ENCODE measurements around the gene FABP1. TPM values are rescaled to one million over a fixed set of nuclear protein-coding genes. Genes with fewer than 3 reads are reported as not detected.

The FABP1 gene
- total RNA-seq, 1 experiment from 2014 or later: not detected

GRCh38 chr2:88121678-88122077, 6.2 kb downstream of the FABP1 start:
- DNase-seq (ENCODE audit: low spot score): no peak
- in situ Hi-C loops (cut with HindIII; ENCODE audit: low sequenced_read_pairs): no loop called here

GRCh38 chr2:88117973-88118372, 9.9 kb downstream of the FABP1 start:
- DNase-seq (ENCODE audit: low spot score): no peak
- in situ Hi-C loops (cut with HindIII; ENCODE audit: low sequenced_read_pairs): no loop called here

- DNase-seq (ENCODE audit: low spot score): no peak
- in situ Hi-C loops (cut with HindIII; ENCODE audit: low sequenced_read_pairs): no loop called here
Observed at GRCh38 chr2:88116669-88117432, 11.0 kb downstream of the FABP1 start.

DNA sequence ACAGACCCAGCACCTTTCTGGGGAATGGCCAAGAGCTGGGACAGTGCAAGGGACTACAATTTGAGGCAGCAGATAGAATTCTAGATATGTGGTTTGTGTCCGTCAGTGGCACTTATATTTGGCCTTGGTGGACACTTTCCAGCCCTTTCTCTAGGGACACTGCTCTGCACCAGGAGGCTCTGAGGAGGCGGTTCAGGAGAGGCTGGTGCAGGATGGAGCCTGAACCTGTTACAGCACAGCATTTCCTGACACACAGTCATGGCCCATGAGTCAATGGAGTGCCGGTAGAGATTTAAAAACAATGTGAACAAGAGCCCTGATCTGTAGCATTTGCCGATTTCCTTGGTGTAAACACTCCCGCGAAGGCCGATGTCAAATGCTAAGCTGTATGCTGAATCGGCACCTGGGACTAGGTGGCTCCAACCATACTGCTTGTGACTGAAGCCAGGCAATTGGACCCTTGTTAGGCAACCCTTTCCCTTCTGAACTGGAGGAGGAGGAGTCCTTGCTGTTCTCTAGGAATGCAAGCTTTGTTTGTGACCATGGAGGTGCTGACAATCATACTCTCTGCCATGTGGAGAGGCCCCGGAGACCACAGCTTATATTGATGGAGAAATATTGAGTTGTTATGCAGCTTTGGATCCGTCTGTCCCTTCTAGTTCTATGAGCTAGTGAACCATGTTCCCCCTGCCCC, 11.9 kb downstream of the FABP1 start:
- no peak for DNase-seq (ENCODE audit: low spot score)
- in situ Hi-C loops (cut with HindIII; ENCODE audit: low sequenced_read_pairs): no loop called here

DNA sequence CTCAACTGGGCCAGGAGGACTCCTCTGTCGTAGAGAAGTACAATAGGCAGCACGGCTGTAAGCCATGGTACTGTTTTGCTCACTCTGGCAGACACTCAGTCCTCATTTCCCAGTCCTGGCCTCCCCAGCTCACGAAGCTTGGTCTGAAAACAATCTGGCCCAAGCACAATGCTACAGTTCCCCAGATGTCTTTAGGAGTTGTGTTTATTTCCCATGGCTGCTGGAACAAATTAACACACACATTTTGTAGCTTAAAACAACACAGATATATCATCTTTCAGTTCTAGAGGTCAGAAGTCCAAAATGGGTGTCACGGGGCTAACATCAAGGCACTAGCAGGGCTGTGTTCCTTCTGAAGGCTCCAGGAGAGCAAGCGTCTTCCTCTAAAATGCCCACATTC, 13.0 kb downstream of the FABP1 start:
- in situ Hi-C loops (cut with HindIII; ENCODE audit: low sequenced_read_pairs): no loop called here
- DNase-seq (ENCODE audit: low spot score): no peak

DNA sequence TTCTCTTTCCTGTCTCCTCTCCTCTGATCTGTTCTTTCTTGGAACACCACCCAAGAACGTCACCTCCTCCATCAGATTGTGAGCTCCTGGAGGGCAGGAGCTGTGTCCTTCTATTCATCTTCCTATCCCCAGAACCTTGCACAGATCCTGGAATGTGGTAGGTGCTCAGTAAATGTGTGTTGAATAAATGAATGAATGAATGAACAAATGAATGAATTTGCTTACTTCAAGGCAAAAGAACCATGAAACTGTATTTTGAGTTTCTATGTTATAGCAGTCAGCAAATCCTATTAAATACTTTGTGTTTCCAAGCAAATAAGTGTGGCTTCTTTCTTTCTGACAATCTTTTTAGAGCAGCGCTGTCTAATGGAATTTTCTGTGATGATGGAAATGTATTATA, 14.8 kb downstream of the FABP1 start:
- in situ Hi-C loops (cut with HindIII; ENCODE audit: low sequenced_read_pairs): no loop called here
- DNase-seq (ENCODE audit: low spot score): no peak

DNA sequence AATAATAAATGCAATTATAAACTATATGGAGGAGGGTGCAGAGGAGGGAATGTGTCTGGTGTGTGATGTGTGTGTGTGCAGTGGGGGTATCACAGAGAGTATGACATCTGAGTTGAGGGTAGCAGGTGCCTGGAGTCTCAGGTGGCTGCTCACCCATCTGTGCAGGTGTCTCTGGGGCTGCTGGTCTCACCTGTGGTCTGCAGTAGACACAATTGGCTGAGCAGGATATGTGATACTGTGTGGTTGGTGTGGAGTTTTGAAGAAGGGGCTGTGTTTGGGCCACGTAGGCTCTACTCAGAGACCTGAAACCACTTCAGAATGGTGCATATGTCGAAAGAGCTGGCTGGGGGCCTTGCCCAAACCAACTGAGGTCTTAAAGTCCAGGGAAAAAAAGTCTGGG, 17.0 kb downstream of the FABP1 start:
- no peak for DNase-seq (ENCODE audit: low spot score)
- in situ Hi-C loops (cut with HindIII; ENCODE audit: low sequenced_read_pairs): no loop called here

GRCh38 chr2:88108796-88109195, 19.1 kb downstream of the FABP1 start:
- no peak for DNase-seq (ENCODE audit: low spot score)
- in situ Hi-C loops (cut with HindIII; ENCODE audit: low sequenced_read_pairs): no loop called here

DNA sequence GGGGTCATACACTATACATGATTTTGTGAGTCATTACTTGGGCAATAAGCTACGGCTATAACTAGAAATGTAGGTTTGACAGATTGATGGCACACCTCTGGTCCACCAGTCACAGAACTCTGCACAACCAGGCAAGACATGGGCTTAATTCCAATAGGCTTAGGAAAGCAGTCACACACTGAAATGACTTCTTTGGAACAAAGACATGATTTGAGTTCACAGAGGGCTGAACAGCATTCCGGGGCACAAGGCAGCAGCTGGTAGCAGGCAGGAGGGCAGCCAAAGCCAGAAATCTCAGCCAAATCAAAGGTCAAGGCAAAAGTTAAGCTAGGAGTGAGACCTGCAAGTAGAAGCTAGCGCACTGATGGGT, 27.4 kb downstream of the FABP1 start:
- DNase-seq (ENCODE audit: low spot score): peak; percentile 11
- in situ Hi-C loops (cut with HindIII; ENCODE audit: low sequenced_read_pairs): no loop called here

DNA sequence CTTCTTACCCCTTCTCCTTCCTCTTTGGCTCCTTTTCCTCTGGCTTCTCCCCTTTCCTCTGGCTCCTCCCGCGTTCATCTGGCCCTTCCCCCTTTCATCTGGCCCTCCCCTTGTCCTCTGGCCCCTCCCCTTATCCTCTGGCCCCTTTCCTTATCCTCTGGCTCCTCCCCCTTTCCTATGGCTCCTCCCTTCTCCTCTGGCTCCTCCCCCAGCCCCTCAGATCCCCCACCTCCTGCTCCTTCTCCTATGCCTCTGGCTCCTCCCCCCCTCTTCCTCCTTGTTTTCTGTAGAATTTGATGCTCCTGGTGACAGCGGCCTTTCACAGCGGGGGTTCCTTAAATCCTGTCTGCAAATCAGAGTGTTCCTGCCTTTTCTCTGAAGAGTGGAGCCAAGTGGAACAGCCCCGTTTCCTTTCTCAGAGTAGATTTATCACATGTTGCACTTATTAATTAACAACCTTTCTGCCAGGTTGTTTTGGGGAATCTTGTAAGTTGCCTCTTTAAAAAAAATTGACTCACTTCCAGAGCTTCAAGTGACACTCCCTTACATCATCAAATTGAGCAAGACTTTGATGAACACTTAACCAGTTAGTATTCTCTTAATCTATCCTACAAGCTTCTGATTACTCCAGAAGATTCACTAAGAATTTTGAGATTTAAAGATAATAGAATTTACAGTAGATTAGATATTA, 27.9 kb downstream of the FABP1 start:
- in situ Hi-C loops (cut with HindIII; ENCODE audit: low sequenced_read_pairs): no loop called here
- peak; percentile 1 for DNase-seq (ENCODE audit: low spot score)

GRCh38 chr2:88098558-88098900, 29.3 kb downstream of the FABP1 start:
- in situ Hi-C loops (cut with HindIII; ENCODE audit: low sequenced_read_pairs): no loop called here
- no peak for DNase-seq (ENCODE audit: low spot score)

DNA sequence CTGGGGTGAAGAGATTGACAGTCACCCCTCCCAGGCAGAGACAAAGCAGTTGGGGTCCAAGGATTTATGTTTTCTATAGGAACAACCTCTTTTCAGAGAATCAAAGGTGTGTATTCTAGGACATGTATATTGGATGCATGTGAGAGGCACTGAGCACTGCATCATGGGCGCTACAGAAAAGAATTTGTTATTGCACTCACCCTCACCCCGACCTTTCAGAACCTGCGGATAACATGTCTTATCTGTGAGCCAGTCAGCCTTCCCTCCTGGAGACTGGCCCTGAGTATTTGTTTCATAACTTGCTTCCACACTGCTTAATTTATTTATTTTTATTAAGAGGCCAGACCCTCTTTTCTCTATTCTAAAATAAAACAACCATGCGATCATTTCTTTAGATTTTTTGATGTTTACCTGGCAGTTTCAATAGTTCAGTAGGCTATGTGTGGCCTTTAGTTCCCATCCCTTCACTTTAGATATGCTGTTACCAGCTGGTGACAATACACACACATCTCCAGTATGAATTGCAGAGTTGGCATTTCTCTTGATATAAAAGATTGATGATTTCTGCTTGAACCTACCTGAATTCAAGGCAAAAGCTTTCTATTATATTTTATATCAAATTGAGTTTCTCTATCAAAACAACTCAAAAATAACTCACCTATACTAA, 29.8 kb downstream of the FABP1 start:
- no peak for DNase-seq (ENCODE audit: low spot score)
- in situ Hi-C loops (cut with HindIII; ENCODE audit: low sequenced_read_pairs): no loop called here

DNA sequence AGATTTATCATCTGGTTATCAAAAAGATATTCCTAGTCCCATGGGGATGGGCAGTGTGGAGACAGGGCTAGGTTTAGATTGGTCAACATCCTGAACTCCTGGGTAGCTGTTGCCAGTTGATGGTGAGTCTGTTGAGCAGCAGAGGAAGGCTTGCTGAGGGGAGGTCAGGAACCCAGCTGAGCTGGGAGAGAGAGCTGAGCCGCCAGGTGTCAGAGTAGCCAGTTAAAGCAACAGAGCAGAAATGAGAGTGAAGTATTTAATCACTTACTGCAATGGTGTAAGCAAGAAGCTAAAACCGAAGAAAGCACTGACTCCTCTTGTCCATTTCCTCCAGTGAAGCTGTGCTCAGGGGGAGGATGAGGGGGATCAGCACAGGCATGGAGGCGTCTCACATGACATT, 30.7 kb downstream of the FABP1 start:
- no peak for DNase-seq (ENCODE audit: low spot score)
- in situ Hi-C loops (cut with HindIII; ENCODE audit: low sequenced_read_pairs): no loop called here

GRCh38 chr2:88096708-88097107, 31.2 kb downstream of the FABP1 start:
- in situ Hi-C loops (cut with HindIII; ENCODE audit: low sequenced_read_pairs): no loop called here
- DNase-seq (ENCODE audit: low spot score): no peak

GRCh38 chr2:88095022-88095421, 32.8 kb downstream of the FABP1 start:
- DNase-seq (ENCODE audit: low spot score): no peak
- in situ Hi-C loops (cut with HindIII; ENCODE audit: low sequenced_read_pairs): no loop called here

DNA sequence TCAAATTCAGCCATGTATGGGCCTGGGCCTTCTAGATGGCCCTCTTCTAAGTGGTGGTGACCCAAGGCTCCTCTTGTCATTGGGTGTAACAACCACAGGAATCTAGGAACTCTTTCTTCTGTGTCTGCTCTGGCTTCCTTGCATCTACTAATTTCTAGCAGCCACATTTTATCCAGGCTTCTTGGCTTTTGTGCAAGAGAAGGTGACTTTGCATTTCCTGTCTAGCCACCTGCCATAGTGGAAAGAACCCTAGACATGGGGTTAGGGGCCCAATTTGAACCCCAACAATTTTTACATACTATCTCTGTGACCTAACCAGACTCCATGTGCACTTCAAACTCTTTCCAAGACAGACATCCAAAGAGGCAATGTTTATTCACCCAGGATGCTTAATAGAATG, 35.1 kb downstream of the FABP1 start:
- in situ Hi-C loops (cut with HindIII; ENCODE audit: low sequenced_read_pairs): no loop called here

DNA sequence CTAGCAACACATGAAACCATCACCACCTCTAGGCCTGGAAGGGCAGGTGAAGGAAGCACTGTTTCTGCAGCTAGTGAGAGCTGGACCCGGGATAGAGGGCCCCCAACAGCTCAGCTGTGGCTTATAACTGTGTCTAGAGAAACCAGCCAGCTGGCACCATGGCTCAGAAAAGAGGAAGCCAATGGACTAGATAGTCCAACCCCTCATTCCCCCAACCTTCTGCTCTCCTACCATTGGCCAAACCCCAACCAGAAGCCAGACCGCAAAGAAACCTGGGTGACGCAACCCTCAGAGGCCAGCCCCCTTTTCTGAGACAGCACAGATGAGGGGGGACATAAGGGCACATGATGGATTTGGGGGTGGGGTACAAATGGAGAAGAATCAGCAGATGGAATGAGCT, 35.9 kb downstream of the FABP1 start:
- DNase-seq (ENCODE audit: low spot score): no peak
- in situ Hi-C loops (cut with HindIII; ENCODE audit: low sequenced_read_pairs): no loop called here

More for the DNA sequence above, 35.1 kb downstream of the FABP1 start:
- DNase-seq (ENCODE audit: low spot score): no peak

DNA sequence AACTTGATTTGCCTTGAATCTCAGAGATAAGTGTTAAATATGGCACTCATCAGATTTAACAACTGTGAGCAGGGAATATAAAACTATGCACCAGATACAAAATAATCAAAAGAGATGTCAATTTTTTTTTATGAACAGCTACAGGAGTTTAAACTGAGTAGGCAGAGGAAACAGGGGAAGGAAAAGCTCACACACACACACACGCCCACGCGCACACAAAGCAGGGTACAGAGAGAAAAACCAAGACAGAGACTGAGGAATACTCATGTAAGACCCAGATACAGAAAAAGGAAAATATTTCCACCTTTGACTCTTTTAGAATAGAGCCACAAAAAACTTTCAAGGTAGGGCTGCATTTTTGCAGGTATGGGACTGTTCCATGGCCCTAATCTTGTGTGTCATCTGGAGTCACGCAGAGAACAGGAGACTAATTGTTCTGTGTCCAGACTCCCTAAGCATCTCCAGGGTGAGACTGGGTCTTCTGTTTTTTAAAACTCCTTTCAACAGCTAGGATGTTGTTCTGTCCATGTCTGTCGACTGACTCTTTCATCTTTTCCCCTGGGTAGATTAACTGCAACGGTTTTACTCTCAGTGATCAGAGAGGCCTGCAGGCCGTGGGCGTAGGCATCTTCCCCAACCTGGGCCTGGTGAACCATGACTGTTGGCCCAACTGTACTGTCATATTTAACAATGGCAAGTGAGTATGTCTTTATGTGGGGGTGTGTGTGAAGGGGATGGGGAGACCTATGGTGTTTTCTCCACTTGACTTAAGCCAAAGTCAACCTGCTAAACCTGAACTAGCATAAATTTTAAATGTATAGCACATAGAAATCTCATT, 37.2 kb downstream of the FABP1 start:
- in situ Hi-C loops (cut with HindIII; ENCODE audit: low sequenced_read_pairs): no loop called here
- no peak for DNase-seq (ENCODE audit: low spot score)

- DNase-seq (ENCODE audit: low spot score): no peak
- in situ Hi-C loops (cut with HindIII; ENCODE audit: low sequenced_read_pairs): no loop called here
Observed at GRCh38 chr2:88088999-88089398, 38.9 kb downstream of the FABP1 start.

All from G401 (cell line).